ENCODE data around the gene WWP2. TPM values are rescaled to one million over a fixed set of nuclear protein-coding genes. Genes with fewer than 3 reads are reported as not detected.

Gene WWP2
- total RNA-seq, 3 donors from 2014 or later (not counting 1 experiment from before 2014, with no cell fraction given), result 72.8 to 95.6 (median 81.6) TPM

DNA sequence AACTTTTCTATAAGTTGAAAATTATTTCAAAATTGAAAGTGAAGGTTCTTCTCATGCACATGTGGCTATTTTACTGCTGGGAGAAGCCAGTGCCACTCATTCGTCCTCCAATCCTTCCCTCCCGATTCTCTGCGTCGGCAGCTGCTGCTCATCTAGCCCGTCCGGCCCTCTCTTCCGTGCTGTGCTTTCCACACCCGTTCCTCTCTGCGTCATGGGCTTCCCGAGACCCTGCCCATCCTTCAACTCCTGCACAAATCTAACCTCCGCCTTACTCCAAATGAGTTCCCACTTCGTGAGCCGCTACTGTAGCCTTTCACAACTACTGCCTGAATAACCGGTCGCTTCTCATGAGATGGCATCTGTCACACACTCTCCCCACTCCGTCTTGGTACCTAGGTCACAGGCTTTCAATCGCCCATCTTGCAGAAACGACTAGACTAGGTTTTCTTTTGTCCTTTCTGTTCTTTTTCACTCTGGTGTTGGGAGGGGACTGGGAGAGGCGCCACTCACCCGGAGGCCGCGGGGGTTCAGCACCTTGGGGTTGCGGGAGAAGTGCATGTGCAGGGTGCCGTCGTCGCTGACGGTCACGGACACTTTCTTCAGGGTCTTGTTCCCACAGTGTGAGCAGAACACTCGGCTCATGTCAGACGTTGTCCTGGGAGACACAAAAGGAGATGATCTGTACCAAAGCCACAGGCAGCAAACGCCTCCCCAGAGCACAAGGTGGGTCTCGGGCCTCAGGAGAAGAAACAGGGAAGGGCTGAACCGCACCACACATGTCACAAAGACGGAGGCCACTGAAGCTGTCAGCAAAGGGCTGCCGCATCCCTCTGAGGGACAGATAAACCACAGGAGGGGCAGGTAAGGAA, 17.5 kb upstream of the WWP2 start:
- Mint-ChIP-seq H3K4me3 (no peak overlapping the region), H3K9me3 (no peaks in the 10 kb centered on the region), H3K36me3 (peaks cover 9% of the 10 kb centered on the region), H3K27me3 (ENCODE audit: low read depth in 2 of 2) (no peaks in the 10 kb centered on the region), H3K4me1 (peaks cover 0 to 10% of the 10 kb centered on the region in 2 donors), H3K27ac (peak overlapping the region in 1 of 2 donors; percentile 61)
- ATAC-seq, result no peak
- 97% methylated on average over 35 of the region's 35 CpGs for WGBS (ENCODE audit: insufficient coverage)
- Histone ChIP-seq H3K27ac (ENCODE audit: low read length) (no peak overlapping the region), H3K9me3 (ENCODE audit: control insufficient read depth, insufficient read depth, low read length) (no peaks in the 10 kb centered on the region), H3K4me3 (ENCODE audit: low read length) (no peak overlapping the region), H3K4me1 (ENCODE audit: control insufficient read depth, insufficient read depth, low read length) (no peaks in the 10 kb centered on the region), H3K27me3 (ENCODE audit: control insufficient read depth, insufficient read depth, low read length) (no peaks in the 10 kb centered on the region), H3K36me3 (ENCODE audit: control insufficient read depth, insufficient read depth, low read length) (peaks cover 83% of the 10 kb centered on the region)
- TF ChIP-seq CTCF (IDR thresholded peaks at IDR 0.05), result no peak
- intact Hi-C loops (cut with micrococcal nuclease), result no loop called here
- DNase-seq, result no peak

DNA sequence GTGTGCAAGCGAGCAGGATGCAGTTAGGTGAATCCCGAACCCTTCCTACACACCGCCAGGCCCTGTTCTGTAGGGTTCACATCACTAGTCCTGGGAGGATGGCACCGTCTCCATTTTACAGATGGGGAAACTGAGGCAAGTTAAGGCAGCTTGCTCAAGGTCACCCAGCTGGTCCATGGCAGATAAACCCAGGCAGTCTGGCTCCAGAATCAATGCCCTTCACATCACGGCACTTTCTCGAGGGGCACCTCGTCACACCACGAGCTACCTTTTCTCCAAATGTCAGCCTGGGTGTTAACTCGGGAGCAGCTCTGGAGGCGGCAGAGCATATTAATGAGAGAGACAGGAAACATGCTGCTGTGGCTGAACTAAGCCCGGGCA, 16.9 kb upstream of the WWP2 start:
- Mint-ChIP-seq H3K27ac (no peak overlapping the region), H3K36me3 (peaks cover 9% of the 10 kb centered on the region)
- WGBS (ENCODE audit: insufficient coverage), result 94% methylated on average over 11 of the region's 11 CpGs

GRCh38 chr16:69745959-69746358, 16.2 kb upstream of the WWP2 start:
- no peak overlapping the region for H3K27ac Mint-ChIP-seq
- H3K4me3 ChIP-seq (ENCODE audit: low read length), result no peak overlapping the region
- intact Hi-C loops (cut with micrococcal nuclease), result no loop called here
- 94% methylated on average over 10 of the region's 10 CpGs for WGBS (ENCODE audit: insufficient coverage)
- no peaks in the 10 kb centered on the region for H3K4me1 ChIP-seq (ENCODE audit: control insufficient read depth, insufficient read depth, low read length)
- H3K27me3 Mint-ChIP-seq (ENCODE audit: low read depth in 2 of 2), result no peaks in the 10 kb centered on the region
- TF ChIP-seq CTCF (IDR thresholded peaks at IDR 0.05), result no peak
- no peak overlapping the region for H3K4me3 Mint-ChIP-seq
- no peak overlapping the region for H3K27ac ChIP-seq (ENCODE audit: low read length)
- no peaks in the 10 kb centered on the region for H3K27me3 ChIP-seq (ENCODE audit: control insufficient read depth, insufficient read depth, low read length)
- H3K4me1 Mint-ChIP-seq, result peaks cover 0 to 10% of the 10 kb centered on the region in 2 donors
- no peak for DNase-seq
- no peaks in the 10 kb centered on the region for H3K9me3 Mint-ChIP-seq
- H3K9me3 ChIP-seq (ENCODE audit: control insufficient read depth, insufficient read depth, low read length), result no peaks in the 10 kb centered on the region
- peaks cover 9% of the 10 kb centered on the region for H3K36me3 Mint-ChIP-seq
- peaks cover 80% of the 10 kb centered on the region for H3K36me3 ChIP-seq (ENCODE audit: control insufficient read depth, insufficient read depth, low read length)
- ATAC-seq, result no peak

More for the DNA sequence above, 16.9 kb upstream of the WWP2 start:
- H3K4me3 Mint-ChIP-seq, result no peak overlapping the region
- Histone ChIP-seq H3K4me3 (ENCODE audit: low read length) (no peak overlapping the region), H3K36me3 (ENCODE audit: control insufficient read depth, insufficient read depth, low read length) (peaks cover 79% of the 10 kb centered on the region), H3K4me1 (ENCODE audit: control insufficient read depth, insufficient read depth, low read length) (no peaks in the 10 kb centered on the region), H3K27me3 (ENCODE audit: control insufficient read depth, insufficient read depth, low read length) (no peaks in the 10 kb centered on the region), H3K9me3 (ENCODE audit: control insufficient read depth, insufficient read depth, low read length) (no peaks in the 10 kb centered on the region), H3K27ac (ENCODE audit: low read length) (no peak overlapping the region)
- DNase-seq (no peak), ATAC-seq (no peak)
- no peak for TF ChIP-seq CTCF (IDR thresholded peaks at IDR 0.05)
- H3K9me3 Mint-ChIP-seq, result no peaks in the 10 kb centered on the region
- H3K4me1 Mint-ChIP-seq, result peaks cover 0 to 10% of the 10 kb centered on the region in 2 donors
- H3K27me3 Mint-ChIP-seq (ENCODE audit: low read depth in 2 of 2), result no peaks in the 10 kb centered on the region
- intact Hi-C loops (cut with micrococcal nuclease), result no loop called here
